Muscle layer of colon (tissue), 2 donors: ENCODE results near the gene EPB41L3.

Experiments
- H3K27ac ChIP-seq: one replicate; pipeline ENCODE4 v1.7.0; 2013; ENCODE audit warnings: low read depth, mild to moderate bottlenecking, low read length, moderate library complexity
- H3K27me3 ChIP-seq, 2 donors: one replicate each; pipeline ENCODE4 v1.7.0; 2013; ENCODE audit warnings: low read length in 2 of 2, mild to moderate bottlenecking in 2 of 2; ENCODE audit not compliant: insufficient read depth in 2 of 2, control insufficient read depth in 1 of 2
- H3K36me3 ChIP-seq: one replicate; pipeline ENCODE4 v1.7.0; 2013; ENCODE audit warnings: mild to moderate bottlenecking, low read length; ENCODE audit not compliant: insufficient read depth
- H3K4me1 ChIP-seq: one replicate; pipeline ENCODE4 v1.7.0; 2013; ENCODE audit warnings: mild to moderate bottlenecking, low read length; ENCODE audit not compliant: insufficient read depth
- H3K4me3 ChIP-seq, 2 donors: one replicate each; pipeline ENCODE4 v1.7.0; 2013; ENCODE audit warnings: low read length in 2 of 2, low read depth in 1 of 2, mild to moderate bottlenecking in 1 of 2, moderate library complexity in 1 of 2
- H3K9ac ChIP-seq: one replicate; pipeline ENCODE4 v1.7.0; 2013; ENCODE audit warnings: low read length
- H3K9me3 ChIP-seq: one replicate; pipeline ENCODE4 v1.7.0; 2013; ENCODE audit warnings: mild to moderate bottlenecking, low read length
- donor health status: abdominal sarcoma.
- donor health status: Adenocarcinoma of cecum.

The EPB41L3 gene

GRCh38 chr18:5365443-5365842, 178.4 kb downstream of the EPB41L3 start:
- Histone ChIP-seq H3K9ac (no peak overlapping the region), H3K36me3 (no peaks in the 10 kb centered on the region), H3K27me3 (no peaks in the 10 kb centered on the region), H3K27ac (no peak overlapping the region), H3K9me3 (no peaks in the 10 kb centered on the region), H3K4me1 (no peaks in the 10 kb centered on the region), H3K4me3 (no peak overlapping the region)

DNA sequence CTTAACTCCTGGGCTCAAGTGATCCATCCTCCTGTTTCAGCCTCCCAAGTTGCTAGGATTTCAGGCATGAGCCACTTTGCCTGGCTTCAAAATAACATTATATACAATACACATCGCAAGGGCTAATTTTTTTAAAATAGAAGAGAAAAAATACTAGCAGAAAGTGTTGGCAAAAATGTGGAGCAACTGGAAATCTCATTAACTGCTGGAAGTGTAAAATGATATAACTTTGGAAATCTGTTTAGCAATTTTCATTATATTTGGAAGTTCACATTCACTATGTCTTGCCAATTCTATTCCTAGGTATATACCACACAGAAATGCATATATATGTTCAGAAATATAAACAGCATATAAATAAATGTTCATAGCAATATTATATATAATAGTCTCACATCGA, 193.2 kb downstream of the EPB41L3 start:
- Histone ChIP-seq H3K27ac (no peak overlapping the region), H3K4me1 (no peaks in the 10 kb centered on the region), H3K36me3 (no peaks in the 10 kb centered on the region), H3K27me3 (no peaks in the 10 kb centered on the region), H3K9ac (no peak overlapping the region), H3K9me3 (no peaks in the 10 kb centered on the region), H3K4me3 (no peak overlapping the region)
